Mesendoderm (in vitro differentiated cells): ENCODE data around the gene MSRB1.

Source experiments
- DNase-seq: peaks from one replicate; pipeline ENCODE4 v3.0.0; 2013
- H2AK5ac ChIP-seq: 2 replicates; pipeline ENCODE4 v1.6.1; 2013; ENCODE audit warnings: low read length, inconsistent platforms
- H2BK120ac ChIP-seq: 2 replicates; pipeline ENCODE4 v1.6.1; 2013; ENCODE audit warnings: low read depth, mild to moderate bottlenecking, low read length, moderate library complexity, mixed read lengths
- H2BK15ac ChIP-seq: replicated peaks from 2 replicates; pipeline ENCODE4 v1.6.1; 2013; ENCODE audit warnings: low read depth, mild to moderate bottlenecking, moderate library complexity
- H2BK5ac ChIP-seq: 2 replicates; pipeline ENCODE4 v1.6.1; 2013; ENCODE audit warnings: low read length, inconsistent platforms
- H3K18ac ChIP-seq: 2 replicates; pipeline ENCODE4 v1.6.1; 2013; ENCODE audit warnings: mild to moderate bottlenecking, low read length, mixed read lengths
- H3K23ac ChIP-seq: one replicate; pipeline ENCODE4 v1.6.1; 2013; ENCODE audit warnings: low read length
- H3K27ac ChIP-seq: 2 replicates; pipeline ENCODE4 v1.5.1; 2013; ENCODE audit warnings: low read depth, mild to moderate bottlenecking, inconsistent platforms, low read length, moderate library complexity
- H3K27me3 ChIP-seq: 2 replicates; pipeline ENCODE4 v1.6.1; 2013; ENCODE audit warnings: low read length, control low read depth, mild to moderate bottlenecking, inconsistent platforms; ENCODE audit not compliant: insufficient read depth, poor library complexity
- H3K36me3 ChIP-seq: 2 replicates; pipeline ENCODE4 v1.6.1; 2013; ENCODE audit warnings: low read length, inconsistent platforms; ENCODE audit not compliant: control insufficient read depth, insufficient read depth
- H3K4ac ChIP-seq: one replicate; pipeline ENCODE4 v1.6.1; 2013; ENCODE audit warnings: low read depth, mild to moderate bottlenecking, low read length, moderate library complexity
- H3K4me1 ChIP-seq: 2 replicates; pipeline ENCODE4 v1.6.1; 2013; ENCODE audit warnings: low read depth, low read length, inconsistent platforms; ENCODE audit not compliant: control insufficient read depth
- H3K4me2 ChIP-seq: 2 replicates; pipeline ENCODE4 v1.6.1; 2013; ENCODE audit warnings: low read length
- H3K4me3 ChIP-seq: 2 replicates; pipeline ENCODE4 v1.5.1; 2013; ENCODE audit warnings: mild to moderate bottlenecking, low read length
- H3K56ac ChIP-seq: one replicate; pipeline ENCODE4 v1.6.1; 2013; ENCODE audit warnings: low read length
- H3K79me1 ChIP-seq: 2 replicates; pipeline ENCODE4 v1.6.1; 2013; ENCODE audit warnings: low read length, inconsistent platforms
- H3K79me2 ChIP-seq: 2 replicates; pipeline ENCODE4 v1.6.1; 2013; ENCODE audit warnings: mild to moderate bottlenecking, low read length; ENCODE audit not compliant: control insufficient read depth, insufficient read depth
- H3K9ac ChIP-seq: 2 replicates; pipeline ENCODE4 v1.6.1; 2013; ENCODE audit warnings: low read length, inconsistent platforms
- H4K5ac ChIP-seq: one replicate; pipeline ENCODE4 v1.6.1; 2013; ENCODE audit warnings: low read length
- H4K8ac ChIP-seq: one replicate; pipeline ENCODE4 v1.6.1; 2013; ENCODE audit warnings: low read depth, mild to moderate bottlenecking, control low read depth, low read length, moderate library complexity
- WGBS: extraction: QIAGEN DNeasy Blood & Tissue Kit; methylation state at CpG from one replicate; pipeline ENCODE4 v1.1.7; 2013; ENCODE audit warnings: low lambda C conversion rate, missing lambda C conversion rate; ENCODE audit not compliant: insufficient coverage; ENCODE audit errors: extremely low coverage; 5-methylcytosine and 5-hydroxymethylcytosine counted together

Gene MSRB1

GRCh38 chr16:1919327-1919998, 23.5 kb downstream of the MSRB1 start:
- no CpG with 5 or more reads among the region's 30 CpGs for WGBS
- Histone ChIP-seq H2BK5ac (no peak overlapping the region), H3K27me3 (peaks cover 34% of the 10 kb centered on the region), H3K4me2 (no peak overlapping the region), H3K4ac (no peak overlapping the region), H3K9ac (no peak overlapping the region), H2BK120ac (no peak overlapping the region), H3K23ac (no peak overlapping the region), H4K8ac (no peak overlapping the region), H3K79me1 (no peaks in the 10 kb centered on the region), H3K79me2 (no peaks in the 10 kb centered on the region), H3K4me3 (no peak overlapping the region), H2AK5ac (no peak overlapping the region), H3K4me1 (no peaks in the 10 kb centered on the region), H3K56ac (no peak overlapping the region), H3K27ac (no peak overlapping the region), H3K18ac (no peak overlapping the region), H4K5ac (no peak overlapping the region), H2BK15ac (no peak overlapping the region), H3K36me3 (no peaks in the 10 kb centered on the region)
- no peak for DNase-seq

GRCh38 chr16:1918351-1919326, 24.4 kb downstream of the MSRB1 start, which contains the start of gene HS3ST6:
HS3ST6 (minus strand) TSS chr16:1918415; CDS start chr16:1918323, 92 bp downstream.
- Histone ChIP-seq H2AK5ac (no peak within 1 kb of the TSS), H2BK15ac (no peak within 1 kb of the TSS), H3K27ac (no peak within 1 kb of the TSS), H3K79me2 (no peaks in the 10 kb centered on the region), H3K9ac (no peak within 1 kb of the TSS), H4K8ac (no peak within 1 kb of the TSS), H2BK5ac (no peak within 1 kb of the TSS), H4K5ac (no peak within 1 kb of the TSS), H3K18ac (no peak within 1 kb of the TSS), H3K23ac (no peak within 1 kb of the TSS), H3K4me2 (no peak within 1 kb of the TSS), H3K56ac (no peak within 1 kb of the TSS), H3K4ac (no peak within 1 kb of the TSS), H3K4me1 (no peaks in the 10 kb centered on the region), H2BK120ac (no peak within 1 kb of the TSS), H3K36me3 (no peaks in the 10 kb centered on the region), H3K79me1 (no peaks in the 10 kb centered on the region), H3K27me3 (peaks cover 34% of the 10 kb centered on the region), H3K4me3 (no peak within 1 kb of the TSS)
- DNase-seq = no peak
- WGBS = no CpG with 5 or more reads among the region's 71 CpGs

- no peak for DNase-seq
- Histone ChIP-seq H2AK5ac (no peak overlapping the region), H3K79me1 (no peaks in the 10 kb centered on the region), H3K4ac (no peak overlapping the region), H3K56ac (no peak overlapping the region), H2BK120ac (no peak overlapping the region), H2BK15ac (no peak overlapping the region), H3K4me1 (no peaks in the 10 kb centered on the region), H2BK5ac (no peak overlapping the region), H4K8ac (no peak overlapping the region), H3K18ac (no peak overlapping the region), H3K9ac (no peak overlapping the region), H3K27ac (no peak overlapping the region), H3K27me3 (peaks cover 34% of the 10 kb centered on the region), H4K5ac (no peak overlapping the region), H3K4me2 (no peak overlapping the region), H3K23ac (no peak overlapping the region), H3K79me2 (no peaks in the 10 kb centered on the region), H3K36me3 (no peaks in the 10 kb centered on the region), H3K4me3 (no peak overlapping the region)
- no CpG with 5 or more reads among the region's 81 CpGs for WGBS
Measured at GRCh38 chr16:1917665-1918350, 25.2 kb downstream of the MSRB1 start.

GRCh38 chr16:1917056-1917664, 25.8 kb downstream of the MSRB1 start:
- Histone ChIP-seq H2BK120ac (no peak overlapping the region), H3K4me3 (no peak overlapping the region), H2BK5ac (no peak overlapping the region), H3K4ac (no peak overlapping the region), H3K4me2 (no peak overlapping the region), H3K27me3 (peaks cover 34% of the 10 kb centered on the region), H3K27ac (no peak overlapping the region), H3K56ac (no peak overlapping the region), H2BK15ac (no peak overlapping the region), H3K36me3 (no peaks in the 10 kb centered on the region), H3K23ac (no peak overlapping the region), H2AK5ac (no peak overlapping the region), H4K8ac (no peak overlapping the region), H3K9ac (no peak overlapping the region), H3K79me1 (no peaks in the 10 kb centered on the region), H3K4me1 (no peaks in the 10 kb centered on the region), H3K79me2 (no peaks in the 10 kb centered on the region), H4K5ac (no peak overlapping the region), H3K18ac (no peak overlapping the region)
- DNase-seq = no peak
- no CpG with 5 or more reads among the region's 22 CpGs for WGBS

GRCh38 chr16:1916640-1916990, 26.4 kb downstream of the MSRB1 start:
- H3K27ac ChIP-seq = no peak overlapping the region
- no peak overlapping the region for H3K4me2 ChIP-seq
- no peak overlapping the region for H3K56ac ChIP-seq
- DNase-seq = peak; percentile 52
- H2BK5ac ChIP-seq = no peak overlapping the region
- H4K8ac ChIP-seq = no peak overlapping the region
- H2BK120ac ChIP-seq = no peak overlapping the region
- H3K23ac ChIP-seq = no peak overlapping the region
- no peak overlapping the region for H2BK15ac ChIP-seq
- no peaks in the 10 kb centered on the region for H3K4me1 ChIP-seq
- no peak overlapping the region for H2AK5ac ChIP-seq
- no peak overlapping the region for H3K4me3 ChIP-seq
- no peak overlapping the region for H3K18ac ChIP-seq
- no peak overlapping the region for H4K5ac ChIP-seq
- WGBS = no CpG with 5 or more reads among the region's 5 CpGs
- H3K9ac ChIP-seq = no peak overlapping the region
- no peaks in the 10 kb centered on the region for H3K79me2 ChIP-seq
- no peaks in the 10 kb centered on the region for H3K36me3 ChIP-seq
- H3K4ac ChIP-seq = no peak overlapping the region
- H3K27me3 ChIP-seq = peaks cover 34% of the 10 kb centered on the region
- no peaks in the 10 kb centered on the region for H3K79me1 ChIP-seq
